ENCODE data around the gene ABHD2. TPM values are rescaled to one million over a fixed set of nuclear protein-coding genes. Genes with fewer than 3 reads are reported as not detected.
A peak's percentile ranks its signal among the peaks of the same experiment; 100 is the strongest.

ABHD2 gene
- total and polyA plus RNA-seq, 4 donors, result 9.1 to 221 (median 82.5) TPM

DNA sequence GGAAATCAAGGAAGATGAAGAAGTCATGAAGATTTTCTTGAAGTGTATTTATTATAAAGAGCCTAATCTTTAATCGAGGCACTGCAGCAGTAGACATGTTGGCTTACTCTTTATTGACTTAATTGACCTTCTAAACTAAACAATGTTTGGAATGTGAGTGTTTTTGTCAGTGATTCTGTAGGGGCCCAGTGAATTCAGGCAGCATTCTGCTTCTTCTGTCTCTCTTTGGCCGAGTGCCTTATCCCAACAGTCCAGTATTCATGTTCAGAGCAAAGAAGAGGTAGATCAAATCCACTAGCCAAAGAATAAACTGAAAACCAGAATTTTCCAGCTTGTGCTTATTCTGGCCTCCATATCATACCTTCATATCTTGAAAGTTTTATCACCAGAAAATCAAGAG is 77.4 kb downstream of the ABHD2 start:
- intact Hi-C loops (cut with DNase I), result no loop called here
- H3K9me3 ChIP-seq (ENCODE audit: control insufficient read depth, low read length), result no peaks in the 10 kb centered on the region
- peaks cover 0 to 2% of the 10 kb centered on the region in 2 donors for H3K36me3 ChIP-seq (ENCODE audit: control insufficient read depth in 1 of 2, insufficient read depth in 2 of 2, low read length in 1 of 2)
- DNase-seq (no peak), ATAC-seq (ENCODE audit: low FRiP score) (no peak)
- peaks cover 9 to 10% of the 10 kb centered on the region in 2 donors for H3K4me1 ChIP-seq (ENCODE audit: control insufficient read depth in 1 of 2, insufficient read depth in 2 of 2, low read length in 2 of 2)
- WGBS, 2 donors, result 4 to 15% methylated on average over 2 of the region's 2 CpGs
- no peaks in the 10 kb centered on the region for H3K27me3 ChIP-seq (ENCODE audit: control insufficient read depth in 1 of 2, insufficient read depth in 2 of 2, low read length in 1 of 2)
- H3K27ac ChIP-seq (ENCODE audit: low read depth in 1 of 2, low read length in 2 of 2), result peak overlapping the region; percentile 48 to 71
- no peak overlapping the region for H3K4me3 ChIP-seq (ENCODE audit: low read length in 2 of 2)

DNA sequence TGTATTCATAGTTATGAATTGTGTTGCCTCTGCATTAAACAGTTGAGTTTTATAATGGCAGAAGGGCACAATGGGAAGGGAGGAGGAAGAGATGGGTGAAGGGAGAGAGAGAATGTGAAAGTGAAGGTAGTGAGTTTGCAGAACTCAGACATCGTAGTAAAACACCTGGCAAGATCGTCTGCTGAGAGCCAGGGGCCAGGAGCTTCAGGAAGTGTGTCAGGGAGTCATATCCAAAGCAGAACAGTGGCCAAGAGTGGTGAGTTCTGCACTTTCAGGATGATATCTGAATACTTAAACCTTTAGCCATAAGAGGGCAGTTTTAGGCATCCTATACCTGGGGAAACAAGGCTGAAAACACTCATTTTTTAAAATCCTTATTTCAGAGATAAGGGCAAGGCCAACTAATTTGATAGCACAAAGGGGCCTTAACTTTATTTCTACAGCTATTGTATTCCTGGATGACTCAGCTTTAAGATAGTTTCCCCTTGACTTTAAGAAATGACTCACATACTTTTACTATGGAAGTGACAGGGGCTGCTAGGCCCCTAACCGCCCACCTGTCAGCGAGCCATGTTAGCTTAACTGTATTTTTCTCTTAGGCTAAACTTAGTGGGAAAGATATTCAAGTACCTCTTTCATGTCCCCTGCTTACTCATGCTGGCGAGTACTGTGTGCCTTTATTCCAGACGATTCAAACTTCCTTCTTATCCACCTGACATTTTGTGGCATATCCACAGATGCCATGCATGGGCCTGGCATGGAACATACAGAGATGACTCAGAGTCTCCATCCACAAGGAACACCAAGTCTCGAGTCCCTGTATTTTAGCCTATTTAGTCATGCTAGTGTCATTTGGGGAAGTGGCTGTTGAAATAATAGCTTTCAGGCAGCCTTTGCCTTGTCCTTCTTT is 79.3 kb downstream of the ABHD2 start:
- DNase-seq (peak in 1 of 2 donors; percentile 58), ATAC-seq (ENCODE audit: low FRiP score) (peak; percentile 42)
- Histone ChIP-seq H3K27ac (ENCODE audit: low read depth in 1 of 2, low read length in 2 of 2) (peak overlapping the region; percentile 4 to 96), H3K4me1 (ENCODE audit: control insufficient read depth in 1 of 2, insufficient read depth in 2 of 2, low read length in 2 of 2) (peaks cover 9 to 10% of the 10 kb centered on the region in 2 donors), H3K36me3 (ENCODE audit: control insufficient read depth in 1 of 2, insufficient read depth in 2 of 2, low read length in 1 of 2) (peaks cover 0 to 2% of the 10 kb centered on the region in 2 donors), H3K27me3 (ENCODE audit: control insufficient read depth in 1 of 2, insufficient read depth in 2 of 2, low read length in 1 of 2) (no peaks in the 10 kb centered on the region), H3K9me3 (ENCODE audit: control insufficient read depth, low read length) (no peaks in the 10 kb centered on the region), H3K4me3 (ENCODE audit: low read length in 2 of 2) (no peak overlapping the region)
- intact Hi-C loops (cut with DNase I), result no loop called here
- WGBS, 2 donors, result 17 to 18% methylated on average over 7 of the region's 7 CpGs

DNA sequence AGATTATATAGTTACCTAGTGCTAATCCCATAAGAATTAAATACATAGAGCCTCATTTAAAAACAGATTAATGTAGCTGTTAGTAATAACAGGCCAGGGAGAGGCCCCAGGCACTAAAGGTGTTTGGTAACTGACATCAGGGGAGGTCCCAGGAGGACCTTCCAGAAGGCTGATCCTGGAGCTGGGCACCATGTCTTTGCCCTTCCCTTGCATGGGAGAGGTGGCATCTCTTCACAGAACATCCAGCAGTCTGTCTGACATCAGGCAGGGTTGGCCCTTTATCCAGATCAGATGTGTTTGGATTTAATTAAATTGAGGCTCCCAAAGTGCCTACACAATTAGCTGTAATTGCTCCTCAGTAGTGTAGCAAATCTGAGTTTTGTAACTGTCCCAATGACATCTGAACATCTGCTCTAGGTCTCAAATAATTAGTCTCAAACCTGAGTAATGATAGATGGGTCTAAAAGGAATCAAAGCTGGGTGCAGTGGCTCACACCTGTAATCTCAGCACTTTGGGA is 80.1 kb downstream of the ABHD2 start:
- no peaks in the 10 kb centered on the region for H3K9me3 ChIP-seq (ENCODE audit: control insufficient read depth, low read length)
- peaks cover 0 to 2% of the 10 kb centered on the region in 2 donors for H3K36me3 ChIP-seq (ENCODE audit: control insufficient read depth in 1 of 2, insufficient read depth in 2 of 2, low read length in 1 of 2)
- H3K27ac ChIP-seq (ENCODE audit: low read depth in 1 of 2, low read length in 2 of 2), result peak overlapping the region; percentile 88 to 96
- H3K4me1 ChIP-seq (ENCODE audit: control insufficient read depth in 1 of 2, insufficient read depth in 2 of 2, low read length in 2 of 2), result peaks cover 9 to 10% of the 10 kb centered on the region in 2 donors
- no peak for ATAC-seq (ENCODE audit: low FRiP score)
- H3K27me3 ChIP-seq (ENCODE audit: control insufficient read depth in 1 of 2, insufficient read depth in 2 of 2, low read length in 1 of 2), result no peaks in the 10 kb centered on the region
- no peak for DNase-seq
- no peak overlapping the region for H3K4me3 ChIP-seq (ENCODE audit: low read length in 2 of 2)
- intact Hi-C loops (cut with DNase I), result no loop called here

DNA sequence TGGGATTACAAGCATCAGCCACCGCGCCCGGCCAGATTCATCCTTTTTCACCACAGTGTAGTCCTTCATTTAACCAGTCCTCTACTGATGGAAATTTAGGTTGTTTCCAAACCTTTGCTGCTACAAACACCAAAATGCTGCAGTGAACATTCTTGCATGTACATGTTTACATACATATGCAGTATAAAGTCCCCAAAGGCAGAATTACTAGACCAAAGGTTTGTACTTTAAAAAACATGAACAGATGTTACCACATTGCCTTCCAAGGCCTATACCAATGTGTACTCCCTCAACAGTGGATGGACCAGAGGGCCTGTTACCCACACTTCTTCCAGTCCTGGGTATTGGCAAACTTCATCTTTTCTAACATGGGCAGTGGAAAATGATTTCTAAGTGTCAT is 82.1 kb downstream of the ABHD2 start:
- H3K27ac ChIP-seq (ENCODE audit: low read depth in 1 of 2, low read length in 2 of 2), result no peak overlapping the region
- intact Hi-C loops (cut with DNase I), result loop anchor here (5.0 to 10.0 kb wide), 3 partner anchors 33 to 258 kb away; partner anchors contain the start of genes ABHD2 (in 2 of the 2) and MFGE8 (in 1 of the 2)
- no peak overlapping the region for H3K4me3 ChIP-seq (ENCODE audit: low read length in 2 of 2)
- H3K36me3 ChIP-seq (ENCODE audit: control insufficient read depth in 1 of 2, insufficient read depth in 2 of 2, low read length in 1 of 2), result peaks cover 0 to 3% of the 10 kb centered on the region in 2 donors
- DNase-seq (no peak), ATAC-seq (ENCODE audit: low FRiP score) (no peak)
- no peaks in the 10 kb centered on the region for H3K9me3 ChIP-seq (ENCODE audit: control insufficient read depth, low read length)
- H3K27me3 ChIP-seq (ENCODE audit: control insufficient read depth in 1 of 2, insufficient read depth in 2 of 2, low read length in 1 of 2), result no peaks in the 10 kb centered on the region
- WGBS, 2 donors, result 99% methylated on average over 3 of the region's 3 CpGs
- H3K4me1 ChIP-seq (ENCODE audit: control insufficient read depth in 1 of 2, insufficient read depth in 2 of 2, low read length in 2 of 2), result peaks cover 5 to 14% of the 10 kb centered on the region in 2 donors

DNA sequence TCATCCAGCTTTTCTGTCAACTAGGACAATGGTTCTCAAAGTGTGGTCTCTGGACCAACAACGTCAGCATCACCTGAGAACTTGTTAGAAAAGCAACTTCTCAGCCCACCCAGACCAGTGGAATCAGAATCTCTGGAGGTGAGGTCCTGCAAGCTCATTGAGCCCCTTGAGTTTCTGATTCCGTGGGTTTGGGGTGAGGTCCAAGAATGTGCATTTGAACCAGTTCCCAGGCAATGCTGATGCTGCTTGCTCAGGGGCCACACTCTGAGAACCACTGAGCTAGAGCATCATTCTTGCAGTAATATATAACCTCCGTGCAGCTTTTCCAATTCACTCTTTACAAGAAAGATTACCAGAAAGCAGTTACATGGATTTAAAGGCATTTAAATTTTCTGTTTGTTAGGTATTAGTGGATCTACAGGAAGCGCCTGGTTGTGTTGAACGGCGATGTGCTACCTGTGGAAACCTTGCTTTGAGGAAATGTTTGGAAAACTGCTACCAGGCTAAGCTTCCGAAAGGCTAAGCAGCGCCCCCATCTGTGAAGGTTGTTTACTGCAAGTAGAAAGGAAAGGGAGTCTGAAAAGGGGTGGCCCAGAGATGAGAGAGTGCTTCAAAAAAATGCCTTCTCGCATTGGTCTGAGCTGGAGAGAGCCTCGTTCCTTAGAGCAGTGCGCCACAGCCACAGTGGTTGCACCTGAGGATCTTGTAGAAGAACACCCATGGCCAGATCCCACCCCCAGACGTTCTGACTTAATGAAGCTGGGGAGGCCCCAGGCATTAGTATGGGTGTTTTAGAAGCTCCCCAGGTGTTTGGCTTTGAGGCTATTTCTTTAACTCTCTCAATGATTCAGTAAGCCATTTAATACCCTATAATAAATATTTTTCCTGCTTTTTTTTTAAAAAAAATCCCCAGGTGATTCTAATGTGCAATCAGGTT is 83.1 kb downstream of the ABHD2 start:
- H3K27ac ChIP-seq (ENCODE audit: low read depth in 1 of 2, low read length in 2 of 2), result no peak overlapping the region
- ATAC-seq (ENCODE audit: low FRiP score), result peak; percentile 51
- no peak for DNase-seq
- peaks cover 1 to 3% of the 10 kb centered on the region in 2 donors for H3K36me3 ChIP-seq (ENCODE audit: control insufficient read depth in 1 of 2, insufficient read depth in 2 of 2, low read length in 1 of 2)
- 60 to 63% methylated on average over 12 of the region's 12 CpGs for WGBS, 2 donors
- H3K27me3 ChIP-seq (ENCODE audit: control insufficient read depth in 1 of 2, insufficient read depth in 2 of 2, low read length in 1 of 2), result no peaks in the 10 kb centered on the region
- H3K4me3 ChIP-seq (ENCODE audit: low read length in 2 of 2), result no peak overlapping the region
- H3K4me1 ChIP-seq (ENCODE audit: control insufficient read depth in 1 of 2, insufficient read depth in 2 of 2, low read length in 2 of 2), result peaks cover 0 to 14% of the 10 kb centered on the region in 2 donors
- intact Hi-C loops (cut with DNase I), result loop anchor here (5.0 to 10.0 kb wide), 3 partner anchors 34 to 259 kb away; partner anchors contain the start of genes ABHD2 (in 2 of the 2) and MFGE8 (in 1 of the 2)
- H3K9me3 ChIP-seq (ENCODE audit: control insufficient read depth, low read length), result no peaks in the 10 kb centered on the region

DNA sequence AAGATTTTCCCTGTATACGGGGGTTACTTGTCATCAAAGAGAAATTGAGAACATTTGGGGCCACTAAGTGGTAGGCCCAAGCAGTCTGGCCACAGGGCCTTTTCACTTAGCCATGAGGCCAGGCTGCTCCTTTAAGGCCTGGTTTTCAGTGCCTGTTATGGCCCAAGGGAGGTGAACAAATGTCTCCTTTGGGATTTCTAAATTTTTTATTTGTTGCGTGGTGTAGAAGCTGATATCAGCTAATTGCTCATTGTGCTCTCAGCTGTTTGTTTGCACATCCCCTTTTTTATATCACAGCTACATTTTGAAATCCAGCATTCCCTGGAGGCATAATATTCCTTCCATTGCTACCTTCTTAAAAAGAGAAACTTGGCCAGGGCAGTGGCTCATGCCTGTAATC is 84.7 kb downstream of the ABHD2 start:
- H3K36me3 ChIP-seq (ENCODE audit: control insufficient read depth in 1 of 2, insufficient read depth in 2 of 2, low read length in 1 of 2), result peaks cover 2 to 3% of the 10 kb centered on the region in 2 donors
- 63 to 64% methylated on average over 2 of the region's 2 CpGs for WGBS, 2 donors
- H3K4me3 ChIP-seq (ENCODE audit: low read length in 2 of 2), result no peak overlapping the region
- DNase-seq (no peak), ATAC-seq (ENCODE audit: low FRiP score) (no peak)
- H3K27ac ChIP-seq (ENCODE audit: low read depth in 1 of 2, low read length in 2 of 2), result no peak overlapping the region
- peaks cover 0 to 7% of the 10 kb centered on the region in 2 donors for H3K4me1 ChIP-seq (ENCODE audit: control insufficient read depth in 1 of 2, insufficient read depth in 2 of 2, low read length in 2 of 2)
- H3K27me3 ChIP-seq (ENCODE audit: control insufficient read depth in 1 of 2, insufficient read depth in 2 of 2, low read length in 1 of 2), result no peaks in the 10 kb centered on the region
- intact Hi-C loops (cut with DNase I), result loop anchor here (5.0 to 10.0 kb wide), 3 partner anchors 36 to 261 kb away; partner anchors contain the start of genes ABHD2 (in 2 of the 2) and MFGE8 (in 1 of the 2)
- no peaks in the 10 kb centered on the region for H3K9me3 ChIP-seq (ENCODE audit: control insufficient read depth, low read length)

DNA sequence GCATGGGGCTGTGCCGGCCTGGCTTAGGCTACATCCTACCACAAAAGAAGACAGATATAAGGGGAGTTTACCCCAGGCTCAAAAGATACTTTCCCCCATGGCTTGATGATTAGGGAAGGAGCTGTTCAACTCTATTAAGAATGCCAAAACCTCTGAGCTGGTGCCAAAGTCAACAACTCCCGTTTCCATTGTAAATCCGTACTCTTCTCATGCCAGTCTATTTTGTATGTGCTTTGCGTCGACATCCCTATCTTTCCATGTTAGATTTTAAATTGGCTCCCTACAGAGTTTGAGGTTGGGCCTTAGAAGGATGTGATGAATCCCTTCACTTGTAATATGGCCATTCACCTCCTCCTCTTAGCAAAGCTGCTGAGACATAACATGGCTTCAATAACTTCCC is 86.2 kb downstream of the ABHD2 start:
- no peaks in the 10 kb centered on the region for H3K27me3 ChIP-seq (ENCODE audit: control insufficient read depth in 1 of 2, insufficient read depth in 2 of 2, low read length in 1 of 2)
- no peak for ATAC-seq (ENCODE audit: low FRiP score)
- no peak for DNase-seq
- no peaks in the 10 kb centered on the region for H3K9me3 ChIP-seq (ENCODE audit: control insufficient read depth, low read length)
- intact Hi-C loops (cut with DNase I), result loop anchor here (5.0 to 10.0 kb wide), 3 partner anchors 37 to 262 kb away; partner anchors contain the start of genes ABHD2 (in 2 of the 2) and MFGE8 (in 1 of the 2)
- H3K27ac ChIP-seq (ENCODE audit: low read depth in 1 of 2, low read length in 2 of 2), result peak overlapping the region in 1 of 2 donors; percentile 39
- WGBS, 2 donors, result 21 to 28% methylated on average over 5 of the region's 5 CpGs
- peaks cover 2 to 3% of the 10 kb centered on the region in 2 donors for H3K36me3 ChIP-seq (ENCODE audit: control insufficient read depth in 1 of 2, insufficient read depth in 2 of 2, low read length in 1 of 2)
- peaks cover 0 to 7% of the 10 kb centered on the region in 2 donors for H3K4me1 ChIP-seq (ENCODE audit: control insufficient read depth in 1 of 2, insufficient read depth in 2 of 2, low read length in 2 of 2)
- no peak overlapping the region for H3K4me3 ChIP-seq (ENCODE audit: low read length in 2 of 2)

DNA sequence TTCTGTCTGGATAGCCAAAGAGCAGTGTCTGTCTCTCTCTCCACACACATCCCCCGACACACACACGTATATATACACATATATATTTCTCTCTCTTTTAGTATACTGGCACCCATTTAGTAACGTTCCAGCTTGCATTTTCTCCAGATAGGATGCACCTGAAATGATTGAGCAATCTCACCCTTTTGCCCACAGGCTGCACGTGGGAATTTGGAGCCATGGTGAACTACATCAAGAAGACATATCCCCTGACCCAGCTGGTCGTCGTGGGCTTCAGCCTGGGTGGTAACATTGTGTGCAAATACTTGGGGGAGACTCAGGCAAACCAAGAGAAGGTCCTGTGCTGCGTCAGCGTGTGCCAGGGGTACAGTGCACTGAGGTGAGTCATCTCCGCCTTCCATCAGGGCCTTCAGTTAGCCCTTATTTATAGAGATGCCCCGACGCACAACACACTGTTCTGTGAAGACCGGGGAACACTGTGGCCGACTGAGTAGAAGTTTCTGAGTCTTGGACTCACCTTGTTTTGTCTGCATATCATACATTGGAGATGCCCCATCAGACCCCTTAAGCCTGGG is 87.4 kb downstream of the ABHD2 start:
- Histone ChIP-seq H3K4me1 (ENCODE audit: control insufficient read depth in 1 of 2, insufficient read depth in 2 of 2, low read length in 2 of 2) (peaks cover 0 to 7% of the 10 kb centered on the region in 2 donors), H3K36me3 (ENCODE audit: control insufficient read depth in 1 of 2, insufficient read depth in 2 of 2, low read length in 1 of 2) (peaks cover 2 to 3% of the 10 kb centered on the region in 2 donors), H3K27me3 (ENCODE audit: control insufficient read depth in 1 of 2, insufficient read depth in 2 of 2, low read length in 1 of 2) (no peaks in the 10 kb centered on the region), H3K4me3 (ENCODE audit: low read length in 2 of 2) (no peak overlapping the region), H3K27ac (ENCODE audit: low read depth in 1 of 2, low read length in 2 of 2) (no peak overlapping the region), H3K9me3 (ENCODE audit: control insufficient read depth, low read length) (no peaks in the 10 kb centered on the region)
- WGBS, 2 donors, result 79 to 84% methylated on average over 13 of the region's 13 CpGs
- ATAC-seq (ENCODE audit: low FRiP score), result no peak
- no peak for DNase-seq
- intact Hi-C loops (cut with DNase I), result loop anchor here (2.0 to 10.0 kb wide), 4 partner anchors 91 to 281 kb away; partner anchors contain the start of genes ABHD2 (in 2 of the 2) and HAPLN3 (in 1 of the 2)

All from aorta (tissue), 5 donors.